GM18867 (cell line): ENCODE results near the gene NCS1.

Experiments used
- ATAC-seq: cut with Tn5 transposase; IDR thresholded peaks from one replicate; pipeline ENCODE4 v1.9.1; 2021; ENCODE audit warnings: mild to moderate bottlenecking, moderate library complexity; ENCODE audit not compliant: unreplicated experiment

Gene NCS1

DNA sequence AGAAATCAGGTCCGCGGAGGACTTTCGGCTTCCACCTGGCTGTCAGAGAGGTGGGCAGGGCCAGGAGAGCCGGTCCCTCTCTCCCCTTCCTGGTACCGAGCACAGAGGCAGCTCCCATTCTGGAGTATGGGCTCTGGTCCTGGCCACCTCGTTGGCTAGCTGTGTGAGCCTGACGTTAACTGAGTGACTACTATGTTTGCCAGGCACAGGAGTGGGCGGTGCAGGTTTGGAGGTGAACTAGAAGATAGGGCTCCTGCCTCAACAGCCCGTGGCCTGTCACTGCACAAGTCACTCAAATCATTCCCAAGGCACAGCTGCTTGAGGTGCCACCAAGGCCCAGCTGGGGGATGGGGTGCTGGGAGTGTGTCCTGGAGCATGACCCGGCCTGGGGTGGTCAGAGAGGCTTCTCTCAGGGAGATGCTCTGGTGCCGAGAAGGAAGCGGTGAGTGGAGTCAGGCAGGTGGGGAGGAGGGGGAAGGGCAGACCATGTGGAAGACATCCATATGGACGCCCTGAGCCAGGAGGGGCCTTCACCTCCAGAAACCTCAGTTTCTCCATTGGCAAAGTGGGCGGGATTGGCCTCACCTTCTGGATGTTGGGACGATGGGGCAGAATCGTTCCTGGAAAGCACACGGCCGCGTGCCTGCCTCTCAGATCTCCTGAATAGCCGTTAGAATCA lies 39.5 kb downstream of the NCS1 start:
- no peak for ATAC-seq

DNA sequence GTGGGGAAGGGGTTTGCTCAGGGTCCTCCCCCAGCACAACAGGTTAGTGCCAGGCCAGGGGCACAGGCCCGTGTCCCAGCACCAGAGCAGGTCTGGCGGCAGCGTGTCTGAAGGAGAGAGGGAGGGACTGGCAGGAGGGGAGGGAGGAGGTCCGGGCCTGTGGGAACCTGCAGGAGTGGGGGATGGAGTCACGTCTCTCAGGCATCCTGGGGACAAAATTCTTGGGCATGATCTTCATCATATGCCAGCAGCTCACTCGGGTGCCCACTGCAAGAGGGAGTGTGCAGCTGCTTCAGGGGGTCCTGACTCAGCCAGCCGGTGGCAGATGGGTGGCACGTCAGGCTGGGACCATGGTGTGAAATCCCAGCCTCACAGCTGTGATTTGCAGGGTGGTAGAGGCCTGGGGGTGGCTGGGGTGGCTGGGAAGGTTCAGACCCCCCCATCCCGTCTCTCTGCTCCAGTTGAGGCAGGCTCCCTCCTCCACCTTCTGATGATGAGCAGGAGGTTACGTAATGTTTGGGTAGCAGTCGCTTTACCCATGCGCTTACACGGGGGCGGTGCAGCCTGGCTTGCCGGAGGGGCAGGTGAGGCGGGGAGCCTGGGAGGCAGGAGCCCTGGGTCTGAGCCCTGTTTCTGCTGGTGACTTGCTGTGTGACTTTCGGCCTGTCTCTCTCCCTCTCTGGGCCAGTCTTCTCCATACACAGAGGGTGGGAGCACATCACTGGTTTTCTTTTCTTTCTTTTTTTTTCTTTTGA lies 40.5 kb downstream of the NCS1 start:
- no peak for ATAC-seq

DNA sequence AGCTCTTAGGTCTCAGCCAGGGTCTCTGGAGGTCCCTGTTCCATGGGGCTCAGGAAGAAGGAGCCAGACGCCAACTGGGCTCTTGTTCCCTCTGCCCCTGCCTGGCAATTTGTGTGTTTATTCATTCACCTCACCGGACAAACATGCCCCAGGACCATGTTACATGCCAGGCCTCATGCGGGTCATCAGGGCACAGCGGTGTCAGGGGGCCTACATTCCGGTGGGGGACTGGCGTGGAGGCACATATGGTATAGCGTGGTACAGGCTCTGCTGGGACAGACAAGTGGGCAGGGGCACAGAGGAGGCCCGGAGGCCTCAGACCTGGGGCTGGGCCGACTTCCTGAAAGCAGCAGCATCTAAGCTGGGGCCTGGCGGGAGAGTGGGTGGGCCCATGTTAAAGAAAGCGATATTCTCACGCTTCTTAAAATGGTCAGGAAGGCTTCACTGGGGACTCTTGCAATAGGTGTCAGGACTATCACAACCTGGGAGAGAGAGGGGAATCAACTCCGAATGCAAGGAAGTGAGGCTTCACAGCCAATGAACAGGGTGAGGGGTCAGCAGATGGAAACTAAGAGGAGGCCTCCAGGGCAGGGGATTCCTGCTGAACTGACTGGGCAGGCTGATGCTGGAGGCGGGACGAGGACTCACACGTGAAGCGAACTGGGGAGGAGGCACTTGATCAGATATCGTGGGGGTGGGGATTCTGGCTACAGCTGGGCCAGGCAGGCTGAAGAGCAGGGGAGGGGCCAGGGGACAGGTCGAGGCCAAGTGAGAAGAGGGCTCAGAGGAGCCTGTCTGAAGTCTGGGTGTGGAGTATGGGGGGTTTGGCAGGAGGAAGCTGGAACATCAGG lies 41.9 kb downstream of the NCS1 start:
- ATAC-seq: no peak

DNA sequence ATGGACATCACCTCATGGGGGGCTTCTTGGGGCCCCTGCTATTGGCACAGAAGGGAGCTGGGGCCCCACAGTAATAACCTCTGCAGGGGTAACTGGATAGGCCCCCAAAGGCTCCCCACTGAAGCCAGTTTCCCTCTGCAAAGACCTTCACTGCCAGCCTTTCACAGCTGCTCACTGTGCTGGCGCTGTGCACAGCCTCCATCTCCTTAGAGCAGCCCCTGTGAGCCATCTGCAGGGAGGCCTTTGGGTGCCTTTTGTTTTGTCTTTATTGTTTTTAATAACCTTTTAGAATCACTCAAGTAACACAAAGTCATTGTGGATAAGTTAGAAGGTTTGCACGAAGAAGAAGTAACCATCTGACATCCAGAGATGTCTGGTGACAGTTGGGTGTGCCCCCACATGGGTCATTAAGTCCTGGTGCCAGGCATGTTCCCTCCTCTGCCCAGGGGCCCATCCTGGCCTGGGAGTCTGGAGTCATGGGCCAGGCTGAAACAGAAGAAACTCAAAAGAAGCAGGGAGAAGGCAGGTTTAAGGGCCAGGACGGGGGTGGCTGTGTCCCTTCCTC lies 42.7 kb downstream of the NCS1 start:
- ATAC-seq: no peak

DNA sequence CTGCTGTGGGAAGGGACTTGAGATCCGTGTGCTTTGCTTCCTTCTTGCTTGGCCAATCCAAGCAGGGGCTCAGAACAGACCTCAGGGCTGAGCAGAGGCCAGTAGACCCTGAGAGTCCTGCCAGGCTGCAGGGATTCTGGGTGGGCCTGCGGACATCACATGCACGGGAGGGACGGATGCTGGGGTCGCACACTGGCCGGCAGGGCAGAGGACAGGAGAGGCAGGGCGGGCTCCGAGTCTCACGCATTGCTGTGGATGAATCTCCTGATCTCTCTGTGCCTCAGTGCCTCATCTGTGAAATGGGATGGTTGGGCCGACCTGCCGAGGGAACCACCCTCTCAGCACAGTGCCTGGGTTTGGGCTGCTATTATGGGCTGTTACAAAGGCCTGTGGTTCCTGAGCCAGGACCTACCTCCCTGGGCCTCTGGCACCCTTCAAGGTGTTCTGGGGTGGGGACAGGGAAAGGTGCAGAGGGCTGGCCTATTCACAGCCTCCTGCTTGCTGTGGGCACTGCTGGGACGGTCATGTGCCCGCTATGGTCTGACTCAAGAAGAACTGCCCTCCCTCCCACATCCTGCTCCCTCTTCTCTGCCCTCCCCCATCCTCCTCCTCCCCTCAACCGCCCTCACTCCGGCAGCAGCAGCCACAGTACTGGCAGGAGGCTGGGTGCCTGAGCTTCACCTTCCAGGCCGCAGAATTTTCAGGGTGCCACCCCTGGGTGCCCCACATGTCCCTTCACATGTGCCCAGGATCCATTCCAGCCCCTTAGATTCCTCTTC lies 43.3 kb downstream of the NCS1 start:
- no peak for ATAC-seq

DNA sequence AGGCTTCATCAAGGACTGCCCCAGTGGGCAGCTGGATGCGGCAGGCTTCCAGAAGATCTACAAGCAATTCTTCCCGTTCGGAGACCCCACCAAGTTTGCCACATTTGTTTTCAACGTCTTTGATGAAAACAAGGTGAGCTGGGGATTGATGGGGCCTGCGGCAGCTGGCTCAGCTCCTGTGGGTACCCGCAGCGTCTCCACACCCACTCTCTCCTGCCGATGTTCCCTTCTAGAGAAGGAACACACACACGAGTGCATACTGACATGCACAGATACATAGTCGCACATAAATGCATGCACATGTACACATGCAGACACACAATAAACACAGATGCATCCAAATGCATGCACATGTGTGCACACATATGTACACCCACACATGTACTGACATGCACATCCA lies 45.6 kb downstream of the NCS1 start:
- no peak for ATAC-seq

DNA sequence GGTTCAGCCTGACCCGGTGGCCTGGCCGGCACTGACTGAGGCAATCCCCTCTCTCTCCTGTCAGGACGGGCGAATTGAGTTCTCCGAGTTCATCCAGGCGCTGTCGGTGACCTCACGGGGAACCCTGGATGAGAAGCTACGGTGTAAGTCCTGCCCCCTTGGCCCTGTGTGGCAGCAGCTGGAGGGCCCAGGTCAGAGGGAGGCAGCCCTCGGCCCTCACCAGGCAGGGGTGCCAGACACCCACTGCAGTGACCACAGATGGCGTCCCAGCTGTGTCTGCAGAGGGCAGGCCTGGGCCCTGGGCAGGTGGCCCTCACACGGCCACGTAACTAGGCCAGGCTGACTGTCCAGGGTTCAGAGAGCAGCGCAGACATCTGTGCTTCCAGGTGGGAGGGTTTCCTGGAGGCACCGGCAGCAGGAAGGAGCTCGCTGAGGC lies 47.5 kb downstream of the NCS1 start:
- no peak for ATAC-seq

DNA sequence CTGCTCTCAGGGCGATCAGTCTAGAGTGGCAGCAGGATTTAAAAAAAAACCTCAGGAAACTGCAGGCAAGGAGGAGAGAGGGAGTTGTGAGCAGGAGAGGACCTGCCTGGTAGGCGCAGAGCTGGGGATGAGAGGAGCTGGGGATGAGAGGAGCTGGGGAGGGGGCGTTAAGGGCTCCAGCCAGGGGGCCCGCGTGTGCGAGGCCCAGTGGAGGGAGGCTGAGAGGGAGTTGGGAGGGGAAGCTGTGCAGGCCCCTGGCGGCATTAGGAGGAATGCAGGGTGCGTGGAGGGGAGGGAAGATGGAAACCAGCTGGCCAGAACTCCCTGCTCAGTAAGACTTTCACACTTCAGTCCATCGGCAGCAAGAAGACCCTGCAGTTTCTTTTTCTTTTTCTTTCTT lies 48.1 kb downstream of the NCS1 start:
- no peak for ATAC-seq

DNA sequence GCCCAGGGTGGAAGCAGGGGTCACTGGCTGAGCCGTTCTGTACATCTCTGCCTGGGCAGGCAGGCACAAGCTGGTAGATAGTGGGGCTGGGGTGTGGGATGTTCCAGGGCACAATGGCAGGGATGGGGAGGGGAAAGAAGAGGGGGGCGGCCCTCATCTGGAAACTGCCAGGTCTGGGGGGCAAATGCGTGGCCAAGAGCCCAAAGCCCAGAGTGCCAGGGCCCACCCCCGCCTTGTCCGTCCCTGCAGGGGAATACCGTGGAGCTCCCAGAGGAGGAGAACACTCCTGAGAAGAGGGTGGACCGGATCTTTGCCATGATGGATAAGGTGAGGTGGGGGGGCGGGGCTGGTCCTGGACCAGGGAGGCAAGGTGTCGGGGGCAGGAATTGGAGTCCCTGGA lies 50.6 kb downstream of the NCS1 start:
- ATAC-seq: no peak

DNA sequence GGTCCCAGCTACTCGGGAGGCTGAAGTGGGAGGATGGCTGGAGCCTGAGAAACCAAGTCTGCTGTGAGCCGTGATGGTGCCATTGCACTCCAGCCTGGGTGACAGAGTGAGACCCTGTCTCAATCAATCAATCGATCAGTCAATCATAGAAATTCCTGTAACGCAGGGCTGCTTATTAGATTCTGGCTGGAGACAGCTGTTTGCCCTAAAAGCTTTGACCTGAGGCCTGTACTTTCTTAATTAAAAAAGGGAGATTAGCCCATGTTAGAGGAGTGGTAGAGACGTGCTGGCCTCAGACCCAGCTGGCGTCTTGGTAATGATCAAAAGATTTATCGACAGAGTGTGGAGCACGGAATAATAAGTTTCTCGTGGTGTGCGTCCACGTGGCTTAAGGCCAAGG lies 52.9 kb downstream of the NCS1 start:
- no peak for ATAC-seq

DNA sequence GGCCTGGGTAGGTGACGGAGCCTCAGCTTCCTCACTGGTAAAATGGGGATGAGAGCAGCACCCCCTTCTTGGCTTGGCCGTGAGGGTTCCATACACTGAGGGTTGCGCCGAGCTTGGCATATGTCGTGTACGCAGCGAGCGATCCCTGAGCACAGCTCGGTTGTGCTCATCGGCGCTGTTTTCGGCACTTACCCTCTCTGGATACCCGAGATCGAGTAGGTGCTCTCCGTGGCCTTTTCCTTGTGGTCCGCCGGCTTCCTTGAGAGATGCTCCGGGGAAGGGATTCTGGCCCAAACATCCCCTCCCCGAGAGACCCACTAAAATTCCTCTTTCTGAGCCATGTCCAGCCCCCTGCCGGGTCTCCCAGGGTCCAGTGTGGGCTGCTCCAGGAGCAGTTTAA lies 53.4 kb downstream of the NCS1 start:
- no peak for ATAC-seq

DNA sequence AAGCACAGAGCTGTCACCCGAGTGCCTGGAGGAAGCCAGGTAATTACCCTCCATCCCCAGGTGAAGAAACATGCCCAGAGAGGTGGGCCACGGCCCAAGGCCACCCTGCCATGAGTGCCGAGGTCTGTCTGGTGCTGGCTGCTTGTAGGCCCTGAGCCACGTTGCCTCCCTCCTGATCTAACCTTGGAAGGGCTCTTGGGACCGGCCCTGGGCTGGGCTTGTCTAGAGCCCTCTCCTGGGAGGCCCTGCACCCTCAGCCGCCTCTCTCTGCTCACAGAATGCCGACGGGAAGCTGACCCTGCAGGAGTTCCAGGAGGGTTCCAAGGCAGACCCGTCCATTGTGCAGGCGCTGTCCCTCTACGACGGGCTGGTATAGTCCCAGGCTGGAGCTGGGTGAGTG lies 53.9 kb downstream of the NCS1 start:
- ATAC-seq: no peak

DNA sequence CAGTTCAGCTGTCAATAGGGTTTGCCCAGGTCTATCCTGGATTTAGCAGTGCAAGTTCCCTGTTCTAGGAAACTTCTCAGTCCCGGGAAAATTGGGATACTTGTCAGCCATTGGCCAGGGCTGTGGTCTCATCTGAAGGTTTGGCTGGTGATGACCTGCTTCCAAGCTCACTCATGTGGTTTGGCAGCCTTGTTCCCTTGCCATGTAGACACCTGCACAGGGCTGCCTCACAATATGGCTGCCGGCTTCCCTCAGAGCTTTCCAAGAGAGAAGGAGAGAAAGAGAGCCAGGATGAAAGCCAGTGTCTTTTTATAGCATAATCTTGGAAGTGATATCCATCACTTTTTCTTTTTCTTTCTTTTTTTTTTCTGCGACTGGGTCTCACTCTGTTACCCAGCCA lies 55.6 kb downstream of the NCS1 start:
- ATAC-seq: no peak

DNA sequence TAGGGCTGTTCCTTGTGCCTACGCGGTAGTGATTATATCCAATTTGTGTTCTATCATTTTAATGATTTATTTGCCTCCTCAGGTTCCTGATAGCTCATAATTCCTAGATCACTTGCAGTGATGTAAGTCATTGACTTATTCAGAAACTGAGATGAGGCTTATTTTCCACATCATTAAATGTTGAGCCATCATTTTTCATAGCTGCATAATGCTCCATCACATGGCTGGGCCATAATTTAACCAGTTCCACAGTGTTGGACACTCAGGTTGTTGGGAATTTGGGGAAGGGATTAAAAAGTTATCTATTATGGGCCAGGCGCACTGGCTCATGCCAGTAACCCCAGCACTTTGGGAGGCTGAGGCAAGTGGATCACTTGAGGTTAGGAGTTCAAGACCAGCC lies 57.6 kb downstream of the NCS1 start:
- ATAC-seq: no peak

DNA sequence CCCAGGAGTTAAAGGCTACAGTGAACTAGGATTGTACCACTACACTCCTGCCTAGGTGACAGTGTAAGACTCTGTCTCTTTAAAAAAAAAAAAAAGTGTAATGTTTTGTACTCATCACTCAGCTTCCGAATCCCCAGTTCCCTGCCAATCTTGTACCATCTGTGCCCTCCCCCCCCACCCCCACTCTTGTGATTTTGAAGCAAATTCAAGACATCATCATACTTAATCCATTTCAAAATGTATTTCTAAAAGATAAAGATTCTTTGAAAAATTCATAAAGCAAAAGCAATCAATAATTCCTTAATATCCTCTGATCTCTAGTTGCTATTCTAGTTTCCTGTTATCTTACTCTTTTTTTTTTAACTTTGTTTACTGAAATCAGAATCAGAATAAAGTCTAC lies 58.4 kb downstream of the NCS1 start:
- ATAC-seq: no peak

DNA sequence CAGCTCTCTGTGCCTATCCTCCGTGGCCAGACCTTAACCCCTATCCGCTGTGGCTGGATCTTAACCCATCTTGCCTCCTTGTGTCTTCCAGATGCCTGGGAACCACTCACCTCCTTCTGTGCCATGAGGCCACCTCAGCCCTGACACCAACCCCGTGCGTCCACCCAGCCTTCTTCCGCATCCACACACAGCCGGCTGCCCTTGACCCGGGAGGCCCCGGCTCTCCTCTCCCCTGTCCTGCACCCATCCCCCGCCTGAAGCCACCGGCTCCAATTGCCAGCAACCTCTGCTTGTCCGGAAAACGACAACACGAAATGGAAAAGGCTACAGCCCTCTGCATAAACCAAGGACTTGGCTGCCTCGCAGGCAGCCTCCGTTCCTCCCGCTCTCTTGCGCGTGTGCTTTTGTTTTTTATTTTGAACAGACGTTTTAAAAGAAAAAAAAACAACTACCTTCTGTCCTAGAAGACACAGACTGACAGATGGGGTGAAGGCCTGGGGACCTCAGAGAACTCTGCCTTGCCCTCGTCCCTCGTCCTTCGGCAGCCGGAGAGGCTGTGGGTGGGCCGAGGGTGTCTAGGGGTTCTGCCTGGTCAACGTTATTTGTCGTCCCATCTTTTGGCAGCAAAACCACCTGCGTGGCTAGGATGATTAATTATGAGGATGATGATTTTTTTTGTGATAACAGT lies 60.8 kb downstream of the NCS1 start:
- no peak for ATAC-seq

DNA sequence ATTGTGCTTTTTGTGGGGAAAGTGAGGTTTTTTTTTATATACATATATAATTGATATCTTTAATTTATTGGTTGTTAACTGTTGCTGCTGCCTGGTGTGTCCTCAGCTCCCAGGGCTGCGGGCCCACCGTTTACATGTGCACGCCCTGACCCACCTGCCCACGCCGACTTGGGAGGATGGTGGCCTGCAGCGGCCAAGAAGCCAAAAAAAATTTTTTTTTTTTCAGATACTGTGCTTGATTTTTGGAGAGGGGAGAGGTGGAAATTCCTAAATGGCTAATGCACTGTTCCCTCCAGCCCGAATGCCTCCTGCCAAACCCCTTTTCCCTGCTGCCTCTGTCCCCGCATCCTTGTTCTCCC lies 61.4 kb downstream of the NCS1 start:
- no peak for ATAC-seq

DNA sequence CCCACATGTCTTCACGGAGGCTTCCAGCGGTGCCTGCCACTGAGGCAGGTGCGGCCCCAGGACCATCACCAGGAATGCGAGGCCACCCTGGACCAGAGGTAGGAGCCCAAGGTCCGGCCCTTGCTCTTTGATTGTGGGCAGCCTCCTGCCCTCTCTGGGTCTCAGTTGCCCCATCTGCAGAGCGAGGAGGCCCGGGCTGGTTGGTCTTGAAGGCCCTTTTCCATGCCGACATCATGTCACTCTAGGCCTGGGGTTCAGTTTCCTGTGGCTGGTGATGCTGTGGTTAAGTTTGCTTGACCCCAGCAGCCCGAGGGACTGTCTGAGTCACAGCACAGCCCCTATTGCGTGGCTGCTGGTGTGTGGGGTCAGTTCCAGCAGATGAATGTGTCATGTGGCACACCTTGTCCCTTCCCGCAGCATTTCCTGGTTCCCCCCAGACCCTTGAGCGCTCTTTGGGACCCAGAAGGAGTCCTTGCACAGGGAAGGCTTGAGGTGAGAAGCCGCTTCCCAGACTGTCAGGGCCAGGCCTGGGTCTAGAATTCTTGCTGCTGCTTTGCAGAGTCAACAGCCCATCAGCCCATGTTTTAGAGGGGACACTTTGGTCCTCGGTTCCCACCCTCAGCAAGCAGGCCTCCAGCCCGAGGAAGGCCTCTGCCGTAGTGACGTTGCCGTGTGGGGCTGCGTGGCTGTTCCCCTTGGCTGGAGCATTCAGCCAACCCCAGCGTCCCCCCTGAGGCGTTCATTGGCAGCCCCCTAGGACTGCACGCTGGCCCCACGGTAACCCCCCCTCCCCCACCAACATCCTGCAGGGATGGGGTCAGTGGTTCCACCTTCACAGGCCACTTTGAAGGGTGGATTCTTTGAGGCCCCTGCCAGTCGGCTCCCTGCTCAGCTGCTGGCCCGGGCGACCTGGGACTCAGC lies 62.4 kb downstream of the NCS1 start:
- no peak for ATAC-seq
